NCI-H748 (cell line): Measurements from ENCODE around the gene DSCAML1.

Experiments used
- DNase-seq: peaks from one replicate; lab custom pipeline; 2025; ENCODE audit not compliant: unreplicated experiment; lab: John Stamatoyannopoulos, UW

The DSCAML1 gene

DNA sequence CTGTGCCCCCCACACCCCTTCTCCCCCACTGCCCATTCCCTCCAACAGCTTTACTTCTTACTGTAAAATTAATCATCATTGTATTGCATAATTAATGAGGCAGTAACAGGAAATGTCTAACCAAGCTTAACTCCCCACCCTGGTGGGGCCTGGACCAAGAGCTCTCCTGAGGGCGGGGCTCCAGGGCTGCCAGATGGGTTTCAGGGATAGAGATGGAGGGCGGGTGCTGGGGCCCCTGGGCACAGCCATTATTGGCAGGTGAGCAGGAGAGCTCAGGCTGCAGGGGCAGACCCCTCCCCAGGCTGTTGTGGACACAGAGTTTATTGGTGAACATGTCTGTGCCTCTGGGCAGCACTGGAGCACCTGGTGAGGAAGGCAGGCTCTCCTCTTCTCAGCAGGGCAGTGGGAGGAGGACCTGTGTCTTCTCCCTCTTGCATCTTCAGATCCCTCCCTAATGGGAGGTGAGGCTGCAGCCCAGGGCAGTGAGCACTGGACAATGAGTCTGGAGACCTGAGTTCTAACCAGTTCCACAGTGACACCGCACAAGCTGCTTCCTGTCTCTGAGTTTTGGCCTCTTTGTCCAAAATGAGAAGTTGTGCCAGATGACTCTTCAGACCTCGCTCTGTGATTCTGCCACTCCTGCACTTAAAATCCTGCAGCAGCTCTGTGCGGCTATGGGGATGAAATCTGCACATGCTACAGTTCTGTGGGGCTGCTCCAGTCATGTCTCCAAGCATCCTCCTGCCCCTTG lies 236.1 kb downstream of the DSCAML1 start:
- DNase-seq: peak; percentile 33

DNA sequence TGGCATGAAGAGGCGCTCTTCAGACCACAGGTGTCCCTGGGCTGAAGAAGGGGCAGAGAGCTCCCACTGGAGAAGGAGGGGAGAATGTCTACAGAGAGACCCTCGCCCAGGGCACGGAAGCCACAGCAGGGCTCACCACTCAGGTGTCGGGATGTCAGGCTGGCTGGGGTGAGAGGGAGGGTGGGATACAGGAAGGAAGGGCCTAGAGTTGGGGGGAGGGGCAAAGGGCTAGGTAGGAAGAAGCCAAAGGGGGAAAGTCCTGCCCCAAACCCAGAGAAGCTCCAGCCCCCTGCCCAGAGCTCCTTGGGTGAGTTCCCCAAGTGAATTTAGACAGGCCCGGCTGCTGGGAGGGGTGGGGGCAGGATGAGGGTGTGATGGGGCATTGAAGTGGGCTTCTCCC lies 237.3 kb downstream of the DSCAML1 start:
- DNase-seq: no peak

DNA sequence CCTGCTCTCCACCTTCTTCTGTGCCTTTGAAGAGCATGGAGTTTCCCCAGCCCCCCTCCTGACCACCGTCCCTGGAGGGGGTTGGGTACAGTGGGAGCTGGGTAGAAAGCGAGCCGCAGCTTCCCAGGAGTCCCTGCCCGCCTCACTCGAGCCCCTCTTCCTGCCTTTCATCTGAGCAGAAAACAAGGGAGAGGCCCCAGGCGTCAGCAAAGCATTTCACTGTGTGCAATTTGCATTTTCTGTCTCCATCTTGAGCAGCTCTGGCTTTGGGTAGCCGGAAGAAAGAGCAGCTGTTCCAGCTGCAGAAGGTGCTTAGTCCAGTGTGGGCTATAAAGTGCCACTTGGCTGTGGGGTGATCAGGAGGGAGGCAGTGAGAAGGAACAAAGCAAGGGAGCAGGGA lies 239.7 kb downstream of the DSCAML1 start:
- DNase-seq: no peak

DNA sequence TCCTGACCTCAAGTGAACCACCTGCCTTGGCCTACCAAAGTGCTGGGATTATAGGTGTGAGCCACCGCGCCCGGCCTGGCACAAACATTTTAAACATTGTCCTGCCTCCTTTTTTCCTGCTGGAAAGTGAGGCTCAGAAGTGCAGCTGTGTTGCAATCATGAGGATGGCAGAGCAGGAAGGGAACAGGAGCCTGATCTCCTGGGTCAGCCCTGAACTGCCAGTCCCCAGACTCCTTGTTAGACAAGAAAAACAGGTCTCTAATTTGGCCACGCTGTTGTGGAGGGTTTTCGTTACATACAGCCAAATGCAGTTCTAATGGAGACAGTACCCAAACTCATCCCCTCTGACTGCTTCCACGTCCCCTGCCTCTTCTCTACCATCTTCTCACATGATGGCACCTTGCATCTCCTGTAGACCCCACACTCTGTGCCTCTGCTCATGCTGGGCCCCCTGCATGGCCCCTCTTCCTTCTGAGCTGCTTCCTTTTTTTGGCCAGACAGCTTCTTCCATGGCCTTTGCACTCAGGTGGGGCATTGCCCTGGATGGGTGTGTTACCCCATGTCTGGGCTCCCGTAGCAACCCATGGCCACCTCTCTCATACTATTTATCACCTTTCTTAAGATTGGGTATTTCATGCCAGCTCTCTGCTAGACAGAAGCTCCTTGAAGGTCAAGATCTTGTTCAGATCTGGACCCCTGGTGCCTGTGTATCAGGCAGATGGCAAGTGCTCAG lies 242.2 kb downstream of the DSCAML1 start:
- peak; percentile 3 for DNase-seq

DNA sequence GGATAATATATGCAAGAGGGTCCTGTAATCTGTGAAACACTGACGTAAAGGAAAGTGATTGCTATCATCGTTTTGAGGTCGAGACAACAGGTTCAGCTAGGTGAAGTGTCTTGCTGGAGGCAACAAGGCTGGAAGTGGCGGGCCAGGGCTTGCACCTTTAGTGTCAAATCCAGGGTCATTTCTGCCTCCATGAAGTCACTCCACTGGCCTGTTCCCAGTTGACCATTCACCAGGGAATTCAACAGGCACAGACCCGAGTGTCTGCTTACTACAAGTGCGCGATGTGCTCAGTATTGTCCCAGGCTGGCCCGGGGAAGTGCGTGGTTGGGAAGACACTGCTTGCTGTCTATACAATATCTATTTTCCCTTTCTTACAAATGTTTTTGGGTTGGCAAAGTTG lies 244.4 kb downstream of the DSCAML1 start:
- no peak for DNase-seq

DNA sequence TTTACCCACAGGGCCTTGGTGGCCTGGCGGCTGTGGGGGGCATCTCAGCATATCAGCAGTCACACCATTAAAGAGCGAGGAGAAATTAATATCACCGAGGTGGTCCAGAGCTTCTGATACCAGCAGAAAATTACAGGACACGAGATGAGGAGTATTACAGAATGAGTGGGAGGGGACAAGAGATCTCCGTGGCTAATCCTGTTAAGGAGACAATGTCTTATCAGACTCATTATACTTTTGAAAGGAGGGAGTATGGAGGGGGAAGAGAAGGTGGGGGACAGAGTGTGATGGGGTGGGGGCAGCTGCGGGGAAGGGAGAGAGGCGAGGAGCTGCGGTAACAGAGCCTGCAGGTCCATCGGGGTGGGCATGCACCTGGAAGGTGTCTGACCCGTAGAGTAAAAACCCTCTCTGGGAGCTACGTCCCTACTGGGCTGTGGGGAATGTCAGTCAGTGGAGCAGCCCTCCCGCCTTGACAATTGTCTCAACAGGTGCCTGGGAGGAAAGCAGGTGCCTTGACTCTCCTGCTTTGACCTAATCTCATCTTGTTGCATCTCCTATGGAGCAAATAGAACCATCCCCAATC lies 245.2 kb downstream of the DSCAML1 start:
- DNase-seq: no peak

DNA sequence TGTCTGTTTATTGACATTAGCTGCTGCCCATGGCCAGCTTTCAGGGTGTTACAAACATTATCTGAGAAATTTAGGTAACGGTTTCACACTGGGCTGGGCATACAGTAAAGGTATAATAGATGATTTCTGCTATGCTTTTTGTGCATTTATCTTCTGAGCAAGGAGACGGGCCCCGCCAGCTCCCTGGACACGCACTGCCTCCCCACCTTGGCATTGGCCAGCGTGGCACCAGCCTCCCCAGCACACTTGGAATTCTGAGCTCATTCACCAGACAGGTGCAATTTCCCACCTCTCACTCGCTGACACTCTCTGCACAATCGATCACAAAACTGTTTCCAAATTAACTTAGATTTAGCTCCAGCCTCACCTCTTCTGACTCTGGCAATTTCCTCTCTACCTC lies 246.6 kb downstream of the DSCAML1 start:
- DNase-seq: no peak

DNA sequence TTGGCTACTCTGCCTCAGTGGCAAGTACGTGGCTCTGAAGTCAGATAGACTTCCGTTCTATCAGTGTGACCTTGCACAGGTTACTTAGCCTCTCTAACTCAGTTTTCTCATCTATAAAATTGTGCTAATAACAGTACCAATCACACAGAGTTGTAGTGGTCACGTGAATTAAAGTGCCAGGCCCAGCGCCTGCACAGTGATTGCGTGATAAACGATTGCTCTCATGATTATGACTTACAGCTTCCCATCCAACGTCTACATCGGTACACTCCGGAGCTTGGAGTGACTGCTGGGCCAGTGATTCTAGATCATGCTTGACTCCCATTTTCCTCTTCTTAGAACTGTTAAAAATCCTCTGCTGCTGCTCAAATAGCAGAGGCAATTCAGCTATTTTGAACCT lies 247.6 kb downstream of the DSCAML1 start:
- DNase-seq: no peak

DNA sequence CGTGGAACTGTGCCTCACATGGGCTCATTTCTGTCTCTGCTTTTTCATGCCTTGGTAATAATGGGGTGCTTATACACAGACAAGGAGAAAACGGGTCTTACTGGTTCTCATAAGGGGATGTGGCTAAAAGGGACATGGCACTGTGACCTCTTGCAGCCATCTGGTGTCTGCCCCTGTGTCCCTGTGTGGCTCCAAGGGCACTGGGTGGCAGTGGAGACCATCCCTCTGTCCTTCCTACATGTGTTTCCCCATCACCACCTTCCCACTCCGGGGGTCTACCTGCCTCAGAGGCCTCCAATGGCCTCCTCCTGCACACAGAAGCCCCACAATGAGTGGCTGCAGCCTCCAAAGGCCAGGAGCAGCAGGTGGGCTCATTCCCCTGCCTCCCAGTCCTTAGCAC lies 248.1 kb downstream of the DSCAML1 start:
- DNase-seq: no peak

DNA sequence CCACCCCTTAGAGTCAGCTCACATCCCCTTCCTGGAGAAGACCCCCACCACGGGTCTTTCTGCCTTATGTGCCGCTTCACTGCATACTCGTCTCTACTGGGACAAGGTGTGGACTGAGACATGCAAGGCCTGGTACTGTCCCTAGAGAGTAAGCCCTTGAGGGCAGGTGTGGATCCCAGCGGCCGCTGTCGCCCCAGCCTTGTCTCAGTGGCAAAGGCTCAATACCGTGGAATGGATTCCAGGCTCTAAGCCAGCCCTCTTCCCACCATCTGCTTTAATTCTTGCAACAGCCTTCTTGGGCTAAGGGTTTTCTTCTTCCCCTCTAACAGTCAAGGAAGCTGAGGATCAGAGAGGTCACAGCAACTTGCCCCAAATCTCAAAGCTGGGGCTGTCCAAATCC lies 249.1 kb downstream of the DSCAML1 start:
- no peak for DNase-seq

DNA sequence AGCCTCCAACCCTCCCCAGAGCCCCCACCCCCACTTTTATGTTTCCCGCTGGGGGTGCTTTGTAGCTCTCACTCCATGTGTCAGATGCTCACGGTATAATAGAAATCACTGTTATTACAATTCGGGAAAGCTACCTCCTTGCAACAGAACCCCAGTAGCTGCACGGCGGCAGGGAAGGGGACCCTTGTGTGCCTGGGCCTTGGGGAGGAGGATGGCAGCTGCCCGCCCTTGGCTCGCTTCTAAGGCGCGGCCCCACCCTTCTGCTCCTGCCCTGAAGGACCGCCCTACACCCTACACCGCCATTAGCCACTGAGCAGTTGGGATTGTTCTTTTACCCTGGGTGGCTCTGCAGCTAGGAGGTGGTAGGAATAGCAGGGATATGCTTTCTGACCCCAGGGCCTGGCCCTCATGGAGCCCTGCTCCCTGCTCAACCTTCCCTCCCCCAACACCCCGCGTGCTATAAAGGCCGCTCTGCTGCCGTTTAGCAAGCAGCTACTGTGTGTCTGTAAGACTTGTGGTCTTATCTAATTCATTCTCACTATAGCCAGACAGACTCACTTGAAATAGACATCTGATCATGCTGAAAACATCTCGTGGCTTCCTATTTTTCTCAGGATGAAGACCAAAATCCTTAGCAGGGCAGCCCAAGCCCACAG lies 249.7 kb downstream of the DSCAML1 start:
- DNase-seq: peak; percentile 32

DNA sequence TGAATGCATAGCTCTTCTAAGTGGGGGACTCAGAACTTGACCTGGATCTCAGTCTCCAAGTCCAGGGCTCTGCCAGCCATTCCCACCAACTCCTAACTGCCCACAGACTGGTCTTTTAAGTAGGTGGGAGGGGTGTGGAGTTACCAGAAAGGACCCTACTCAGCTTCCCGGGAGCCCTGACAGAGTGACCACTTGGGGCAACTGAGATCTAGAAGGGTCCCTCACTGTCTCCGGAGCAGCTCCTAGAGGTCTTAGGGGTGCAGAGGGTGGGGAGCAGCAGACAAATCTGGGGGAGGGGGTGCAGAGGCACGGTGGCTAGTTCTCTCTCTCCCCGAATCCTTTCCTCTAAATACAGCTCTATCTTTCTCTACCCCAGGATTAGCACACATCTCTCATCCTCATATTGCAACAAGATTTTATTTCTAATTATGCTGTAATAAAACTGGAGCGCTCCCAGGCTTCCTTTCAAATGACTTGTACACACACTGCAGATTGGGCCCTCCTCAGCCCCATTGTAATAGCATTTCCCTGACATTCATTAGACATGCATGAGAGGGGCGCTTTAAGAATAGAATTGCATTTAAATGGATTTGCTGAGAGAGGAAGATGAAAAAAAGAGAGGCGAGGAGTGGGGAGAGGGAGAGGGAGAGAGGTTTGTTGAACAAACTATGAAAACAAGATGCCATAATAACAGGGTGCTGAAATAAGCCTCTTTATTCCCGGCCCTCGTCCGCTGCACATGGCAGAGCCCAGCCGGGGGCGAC lies 250.4 kb downstream of the DSCAML1 start:
- peak; percentile 30 for DNase-seq

DNA sequence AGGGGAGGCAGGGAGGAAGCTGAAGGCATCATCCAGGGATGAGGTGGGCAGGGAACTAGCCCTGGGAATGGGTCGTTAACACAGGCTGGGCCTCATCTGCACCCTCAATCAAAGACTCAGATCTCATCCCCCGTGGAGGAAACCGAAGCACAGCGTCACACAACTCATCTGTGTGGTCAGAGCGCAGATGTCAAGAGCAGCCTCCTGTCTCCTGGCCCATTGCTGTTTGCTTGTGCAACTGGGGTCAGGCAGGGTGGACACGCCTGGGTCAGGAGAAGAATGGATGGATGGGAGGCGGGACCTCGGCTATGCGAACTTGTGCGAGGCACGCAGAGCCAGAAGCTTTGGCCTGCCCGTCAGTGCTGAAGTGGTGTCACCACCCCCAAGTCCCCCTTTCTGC lies 251.3 kb downstream of the DSCAML1 start:
- DNase-seq: no peak

DNA sequence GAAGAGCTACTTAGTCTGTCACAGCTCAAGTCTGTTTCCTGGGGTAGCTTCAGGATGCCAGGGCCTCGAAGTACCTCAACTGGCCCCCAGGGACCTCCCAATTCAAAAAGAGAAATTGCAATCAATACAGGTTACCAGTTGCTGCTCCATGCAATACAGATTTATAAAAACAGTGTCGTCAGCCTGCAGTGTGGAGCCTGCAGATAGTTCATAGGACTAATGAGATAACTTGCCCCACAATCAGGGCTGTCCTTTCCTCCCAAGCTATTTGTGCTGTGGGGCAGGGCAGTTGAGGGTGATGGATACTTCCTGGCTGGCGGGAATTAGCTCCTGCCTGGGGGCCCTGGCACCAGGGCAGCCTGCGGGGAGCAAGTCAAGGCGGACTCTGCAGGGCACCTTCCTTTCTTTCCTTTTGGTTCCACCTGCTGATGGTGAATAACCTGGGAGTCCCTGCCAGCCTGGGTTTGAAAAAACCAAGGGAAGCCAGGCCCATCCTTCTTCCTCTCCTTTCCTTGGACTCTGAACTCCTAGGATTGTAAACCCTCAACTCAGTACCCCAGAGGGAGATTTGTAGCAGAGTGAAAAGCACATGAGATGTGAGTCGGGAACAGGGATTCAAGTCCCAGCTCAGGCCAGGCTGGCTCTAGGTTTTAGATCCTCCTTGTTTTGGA lies 252.8 kb downstream of the DSCAML1 start:
- no peak for DNase-seq

DNA sequence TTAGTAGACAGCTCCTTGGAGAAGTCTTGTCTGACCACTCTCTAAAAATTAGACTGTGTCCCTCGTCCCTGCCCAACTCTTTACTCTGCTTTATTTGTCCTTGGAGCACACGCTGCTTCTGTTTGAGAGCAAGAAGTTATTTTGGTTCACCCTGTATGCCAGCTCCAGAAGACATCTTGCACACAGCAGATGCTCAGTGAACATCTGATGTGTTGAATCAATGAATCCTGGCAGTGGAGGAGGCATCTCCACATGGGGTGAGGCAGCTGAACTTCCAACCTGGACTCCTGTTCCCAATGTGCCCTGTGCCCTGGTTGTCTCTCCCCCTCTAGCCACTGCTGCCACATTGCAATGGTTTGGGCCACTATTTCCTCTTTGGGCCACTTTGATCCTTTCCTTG lies 255.8 kb downstream of the DSCAML1 start:
- DNase-seq: no peak

DNA sequence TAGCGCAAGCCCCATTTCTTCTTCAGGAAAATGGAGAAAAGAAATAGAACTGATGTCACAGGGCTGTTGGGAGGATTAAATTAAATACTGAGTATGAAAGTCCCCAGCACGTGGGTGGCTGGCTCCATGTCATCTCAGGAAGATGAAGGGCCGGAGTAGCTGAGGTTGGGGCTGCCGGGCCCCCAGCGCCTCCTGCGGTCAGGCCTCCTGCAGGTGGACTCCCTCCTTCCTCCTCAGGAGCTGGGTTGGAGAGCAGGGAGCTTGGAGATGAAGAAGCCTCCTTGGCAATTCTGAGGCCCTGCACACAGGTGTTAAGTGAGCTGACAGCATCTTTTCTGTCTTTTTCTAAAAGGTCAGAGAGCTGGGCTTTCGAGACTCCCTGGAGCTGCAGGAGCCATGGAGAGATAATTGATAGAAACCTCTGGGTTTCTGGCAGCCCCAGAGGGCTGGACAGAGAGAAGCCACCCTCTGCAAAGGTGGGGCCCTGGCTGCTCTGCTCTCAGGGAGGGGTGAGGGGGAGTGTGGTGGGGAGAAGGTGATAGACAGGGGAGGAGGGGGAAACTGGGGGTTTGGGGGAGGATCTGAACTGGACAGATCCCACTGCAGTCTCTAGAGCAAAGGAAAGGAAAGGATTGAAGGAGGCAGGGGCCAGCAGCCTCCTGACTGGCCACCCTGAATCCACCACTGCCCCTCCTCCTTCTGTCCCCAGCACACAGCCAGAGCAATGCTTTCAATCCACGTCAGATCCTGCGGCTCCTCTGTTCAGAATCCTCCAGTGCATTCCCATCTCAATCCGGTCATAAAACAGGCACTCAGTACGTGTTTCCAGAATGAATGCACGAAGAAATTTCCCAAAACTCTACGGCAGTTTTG lies 258.5 kb downstream of the DSCAML1 start:
- no peak for DNase-seq

DNA sequence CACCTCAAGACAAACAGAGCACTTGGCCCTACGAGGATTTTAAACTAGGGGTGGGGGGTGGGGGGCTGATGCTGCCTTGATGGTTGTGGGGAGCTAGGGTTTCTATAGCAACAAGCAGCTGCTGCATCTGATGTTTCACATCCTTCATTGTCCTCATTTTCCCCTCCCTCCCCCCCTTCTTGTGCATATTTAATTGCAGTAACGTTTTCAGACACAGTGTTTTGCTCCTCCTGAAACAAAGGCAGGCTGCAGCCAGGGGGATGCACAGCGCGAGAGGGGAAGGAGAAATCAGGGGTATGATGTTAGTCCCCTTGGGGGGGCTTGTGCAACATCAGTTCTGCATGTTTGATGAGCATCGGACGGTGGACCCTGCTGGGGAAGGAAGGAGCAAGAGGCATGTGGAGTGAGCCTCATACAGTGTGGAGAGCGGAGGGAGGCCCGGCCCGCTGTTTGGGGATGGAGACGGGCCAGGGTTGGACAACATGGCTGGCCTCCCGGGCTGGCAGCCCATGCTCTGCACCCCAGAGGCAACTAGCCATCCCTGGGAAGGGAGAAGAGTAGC lies 261.1 kb downstream of the DSCAML1 start:
- peak; percentile 84 for DNase-seq

DNA sequence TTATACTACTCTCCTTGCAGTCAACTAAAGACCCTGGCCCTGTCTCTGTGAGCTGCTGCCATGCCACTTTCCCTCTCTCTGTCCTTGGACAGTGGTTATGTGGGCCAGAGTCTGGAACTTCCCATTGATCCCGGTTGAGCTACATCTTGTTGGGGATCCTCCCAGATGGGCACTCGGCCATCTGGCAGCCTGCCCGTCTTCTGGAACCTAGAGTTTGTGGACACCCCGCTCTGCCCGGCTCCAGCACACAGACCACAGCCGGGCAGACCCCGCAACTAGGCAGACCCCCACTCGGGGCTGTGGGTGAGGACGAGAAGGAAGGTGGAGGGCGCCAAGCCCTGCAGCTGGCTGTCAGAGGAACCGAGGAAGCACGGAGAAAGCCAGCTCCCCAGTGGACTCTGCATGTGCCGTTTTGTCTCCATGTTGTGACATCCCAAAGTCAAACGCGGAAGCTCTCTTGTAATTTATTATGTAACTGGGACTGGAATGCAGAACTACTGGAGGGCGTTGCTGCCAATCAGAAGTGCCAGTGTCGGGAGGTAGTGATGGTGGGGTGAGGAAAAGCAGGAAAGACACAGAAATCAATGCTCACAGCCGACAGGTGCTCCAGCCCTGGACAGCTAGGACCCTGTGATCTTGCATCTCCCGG lies 261.7 kb downstream of the DSCAML1 start:
- DNase-seq: peak; percentile 84

DNA sequence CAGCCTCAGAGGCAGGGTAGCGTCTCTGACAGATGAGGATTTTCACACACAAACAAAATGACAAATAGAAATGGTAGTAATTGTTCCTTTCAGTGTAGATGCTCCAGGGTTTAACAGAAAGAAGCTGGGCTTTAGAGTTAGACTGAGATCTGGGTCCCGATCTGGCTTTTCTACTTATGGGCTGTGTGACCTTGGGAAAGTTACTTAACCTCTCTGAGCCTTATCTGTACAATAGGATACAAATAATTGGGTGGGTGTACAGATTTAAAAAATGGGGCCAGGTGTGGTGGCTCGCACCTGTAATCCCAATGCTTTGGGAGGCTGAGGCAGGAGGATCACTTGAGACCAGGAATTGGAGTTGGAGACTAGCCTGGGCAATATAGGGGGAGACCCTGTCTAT lies 264.4 kb downstream of the DSCAML1 start:
- no peak for DNase-seq
